GM12892 (cell line): ENCODE measurements around the gene CA12.

Experiments
- POLR2A ChIP-seq: IDR thresholded peaks from 2 replicates; pipeline ENCODE4 v1.6.1; 2011; ENCODE audit warnings: low read depth, low read length, control low read depth
- POLR2AphosphoS5 ChIP-seq: IDR thresholded peaks from 2 replicates; pipeline ENCODE4 v1.6.1; 2011; ENCODE audit warnings: low read depth, low read length, control low read depth
- TAF1 ChIP-seq: IDR thresholded peaks from 2 replicates; pipeline ENCODE4 v1.6.1; 2011; ENCODE audit warnings: low read depth, mild to moderate bottlenecking, control low read depth, low read length, borderline replicate concordance

DNA sequence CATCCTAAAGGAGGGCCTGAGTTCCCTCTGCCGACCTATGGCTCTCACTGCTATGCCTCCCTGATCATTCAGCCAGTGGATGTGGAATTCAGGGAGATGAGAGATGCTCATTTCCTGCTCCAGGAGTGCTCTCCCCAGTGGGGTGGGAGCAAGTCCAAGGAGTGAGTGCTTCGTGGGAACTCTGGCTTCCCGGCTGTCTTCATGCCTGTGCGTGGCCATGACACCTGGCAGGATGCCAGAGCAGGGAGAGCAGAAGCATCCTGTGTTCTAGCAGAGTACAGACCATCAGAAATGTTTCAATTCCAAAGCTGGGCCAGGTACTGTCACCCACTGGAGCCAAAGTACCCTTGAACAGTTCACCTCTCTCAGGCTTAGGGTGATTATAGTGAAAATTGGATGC lies 59.1 kb downstream of the CA12 start:
- no peak for TF ChIP-seq TAF1
- no peak for TF ChIP-seq POLR2A
- no peak for TF ChIP-seq POLR2AphosphoS5
